Right cardiac atrium (tissue), 5 donors: ENCODE measurements around the gene CFAP107. TPM values are rescaled to one million over a fixed set of nuclear protein-coding genes. Genes with fewer than 3 reads are reported as not detected.

Source experiments
- ATAC-seq, 2 donors: fragments of 200-7000 bp; cut with Tn5 transposase; one replicate each; pipeline versions ENCODE4 v1.8.0 to v1.9.1; 2020; ENCODE audit warnings: moderate library complexity in 2 of 2, mild to moderate bottlenecking in 1 of 2
- DNase-seq, 3 donors: peaks; one replicate each; pipeline ENCODE4 v3.0.0-alpha.2; 2020
- H3K27ac ChIP-seq: one replicate; pipeline ENCODE4 v1.5.1; 2013; ENCODE audit warnings: mild to moderate bottlenecking, low read length, control low read depth, moderate library complexity
- H3K27me3 ChIP-seq: one replicate; pipeline ENCODE4 v1.6.1; 2013; ENCODE audit not compliant: control insufficient read depth, insufficient read depth
- H3K4me1 ChIP-seq: one replicate; pipeline ENCODE4 v1.6.1; 2013; ENCODE audit warnings: low read length; ENCODE audit not compliant: control insufficient read depth, insufficient read depth
- H3K4me3 ChIP-seq: one replicate; pipeline ENCODE4 v1.5.1; 2013; ENCODE audit warnings: low read length, control low read depth
- H3K9me3 ChIP-seq: one replicate; pipeline ENCODE4 v1.6.1; 2013; ENCODE audit warnings: low read length; ENCODE audit not compliant: control insufficient read depth
- WGBS: extraction: QIAGEN DNeasy Blood & Tissue Kit; methylation state at CpG from one replicate; pipeline ENCODE4 v1.1.7; 2013; 5-methylcytosine and 5-hydroxymethylcytosine counted together
- intact Hi-C, 4 donors: fragments of 100-400 bp; cut with DNase I; formaldehyde crosslinking; loops; one replicate each; pipeline versions ENCODE4 v1.11.0 to v1.14.0; 2022 to 2023
- polyA plus RNA-seq: library from polyadenylated mRNA; stranded (reverse); fragments of 200-250 nt; gene quantifications from one replicate; pipeline ENCODE4 v1.2.3, GENCODE V29; 2013
- total RNA-seq, 4 donors: library from RNA; stranded (reverse); fragmentation: NEBNext Ultra II Directional; extraction: Animal tissue kit (Norgen Biotek cat#: 25700); gene quantifications; one replicate each; pipeline ENCODE4 v1.2.1, GENCODE V29; 2021
- donor health status: healthy with polysubstance abuse.
- donor health status: DM: no; HTN: yes; CAD: no.
- donor health status: DM: no; HTN: no; CAD: no.
- donor health status: DM: no; HTN: yes; CAD: no; lungs with severe emphysema.
- donor health status: DM: yes; HTN: yes; CAD: no.

CFAP107 gene
- total and polyA plus RNA-seq, 5 donors = not detected

DNA sequence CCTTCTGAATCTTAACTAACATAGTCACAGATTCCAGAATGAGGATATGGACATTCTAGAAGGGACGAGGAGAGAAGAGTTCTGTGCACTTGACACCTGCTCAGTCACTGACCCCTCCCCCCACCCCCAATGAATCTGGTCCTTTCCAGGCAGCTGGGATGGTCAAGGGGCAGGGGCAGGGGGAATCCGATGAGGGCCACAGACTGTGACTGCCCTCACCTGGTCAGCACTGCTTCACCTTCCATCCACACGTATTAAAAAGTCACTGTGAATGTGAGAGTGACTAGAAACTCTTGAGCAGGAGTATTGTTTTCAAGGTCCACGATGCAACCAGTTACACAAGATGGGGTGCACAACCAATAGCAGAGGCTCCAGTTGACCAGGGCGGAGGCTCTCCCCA lies 18.0 kb downstream of the CFAP107 start:
- no peak for ATAC-seq
- no peak for DNase-seq
- intact Hi-C loops = no loop called here
- Histone ChIP-seq H3K9me3 (no peaks in the 10 kb centered on the region), H3K27ac (no peak overlapping the region), H3K4me1 (no peaks in the 10 kb centered on the region), H3K4me3 (no peak overlapping the region), H3K27me3 (peaks cover 2% of the 10 kb centered on the region)
- WGBS = 62% methylated on average over 5 of the region's 5 CpGs

GRCh38 chr1:12769031-12769430 lies 23.0 kb downstream of the CFAP107 start:
- intact Hi-C loops = no loop called here

DNA sequence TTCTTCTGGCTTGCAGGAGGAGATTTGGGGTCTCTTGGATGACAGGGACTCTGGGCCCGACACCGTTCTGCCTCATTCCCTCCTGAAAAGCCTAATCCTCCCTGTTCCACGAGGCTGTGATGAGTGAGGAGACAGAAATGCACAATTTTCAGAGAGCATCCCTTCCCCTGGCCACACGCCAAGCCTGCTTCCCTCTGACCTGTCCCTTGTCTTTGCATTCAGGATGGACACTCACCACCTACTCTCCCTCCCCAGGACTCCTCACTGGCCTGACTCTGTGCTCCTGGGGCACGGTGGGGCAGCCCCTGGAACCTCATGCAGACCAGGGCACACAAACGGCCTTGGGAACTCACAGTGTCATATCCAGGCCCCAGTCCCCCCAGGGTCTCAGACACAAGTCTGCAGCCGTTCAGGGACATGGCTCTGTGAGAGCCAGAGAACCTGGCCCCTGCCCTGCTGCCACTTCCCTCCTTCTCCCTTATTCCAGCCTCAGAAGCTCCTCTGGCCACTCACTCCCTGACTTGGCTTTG lies 24.0 kb downstream of the CFAP107 start:
- H3K4me1 ChIP-seq = no peaks in the 10 kb centered on the region
- ATAC-seq (no peak), DNase-seq (peak in 1 of 3 donors; percentile 51)
- intact Hi-C loops = no loop called here
- no peaks in the 10 kb centered on the region for H3K9me3 ChIP-seq
- WGBS = 49% methylated on average over 7 of the region's 7 CpGs
- no peak overlapping the region for H3K27ac ChIP-seq
- H3K4me3 ChIP-seq = no peak overlapping the region
- H3K27me3 ChIP-seq = peaks cover 3% of the 10 kb centered on the region

More at GRCh38 chr1:12769031-12769430, 23.0 kb downstream of the CFAP107 start:
- Histone ChIP-seq H3K27ac (no peak overlapping the region), H3K9me3 (no peaks in the 10 kb centered on the region), H3K4me1 (no peaks in the 10 kb centered on the region), H3K27me3 (peaks cover 3% of the 10 kb centered on the region), H3K4me3 (no peak overlapping the region)
- 52% methylated on average over 2 of the region's 2 CpGs for WGBS
- DNase-seq (no peak), ATAC-seq (no peak)

GRCh38 chr1:12770620-12771019 lies 24.6 kb downstream of the CFAP107 start:
- WGBS = 66% methylated on average over 2 of the region's 2 CpGs
- no peak for ATAC-seq
- H3K9me3 ChIP-seq = no peaks in the 10 kb centered on the region
- no peak for DNase-seq
- H3K27me3 ChIP-seq = peaks cover 3% of the 10 kb centered on the region
- no peak overlapping the region for H3K4me3 ChIP-seq
- no peaks in the 10 kb centered on the region for H3K4me1 ChIP-seq
- intact Hi-C loops = no loop called here
- no peak overlapping the region for H3K27ac ChIP-seq

DNA sequence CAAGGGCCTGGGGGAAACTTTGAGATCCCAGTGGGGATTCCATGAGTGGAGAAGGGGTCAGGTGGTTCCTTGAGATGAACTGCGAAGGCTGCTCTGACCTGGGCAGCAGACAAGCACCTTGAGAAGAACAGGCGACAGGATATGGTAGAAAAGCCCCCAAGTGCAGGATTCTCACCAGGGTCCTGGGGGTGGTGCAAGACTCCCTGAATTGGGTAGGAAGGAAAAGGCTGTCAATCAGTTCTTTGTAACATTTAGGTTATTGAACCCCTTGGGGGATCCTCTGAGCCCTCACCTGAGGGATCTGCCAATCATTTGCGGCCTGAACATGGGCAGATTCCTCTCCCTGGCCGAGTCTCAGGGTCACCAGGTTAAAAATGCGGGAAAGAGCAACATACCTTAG lies 25.2 kb downstream of the CFAP107 start:
- DNase-seq (no peak), ATAC-seq (no peak)
- no peaks in the 10 kb centered on the region for H3K4me1 ChIP-seq
- intact Hi-C loops = no loop called here
- H3K27ac ChIP-seq = no peak overlapping the region
- H3K9me3 ChIP-seq = no peaks in the 10 kb centered on the region
- peaks cover 4% of the 10 kb centered on the region for H3K27me3 ChIP-seq
- H3K4me3 ChIP-seq = no peak overlapping the region
- WGBS = 65% methylated on average over 5 of the region's 5 CpGs

DNA sequence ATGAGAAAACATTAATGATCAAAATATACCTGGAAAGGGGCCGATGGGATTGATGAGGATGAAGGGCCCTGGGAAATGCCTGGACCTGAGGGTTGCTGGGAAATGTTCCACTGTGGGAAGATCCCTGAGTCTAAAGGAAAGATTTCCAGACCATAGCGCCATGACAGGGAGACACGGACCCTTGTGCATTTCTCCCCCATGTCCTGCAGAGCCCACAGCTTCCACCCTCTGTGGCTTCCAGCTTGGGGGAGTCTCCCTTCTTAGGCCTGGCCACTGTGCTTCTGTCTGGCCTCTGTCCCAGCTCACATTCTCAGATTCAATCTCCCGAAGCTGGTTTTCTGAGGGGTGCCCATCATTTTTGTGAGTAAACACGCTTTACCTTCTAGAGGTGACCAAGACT lies 26.5 kb downstream of the CFAP107 start:
- Histone ChIP-seq H3K4me3 (no peak overlapping the region), H3K27ac (no peak overlapping the region), H3K9me3 (no peaks in the 10 kb centered on the region), H3K4me1 (no peaks in the 10 kb centered on the region), H3K27me3 (peaks cover 5% of the 10 kb centered on the region)
- WGBS = 86% methylated on average over 5 of the region's 5 CpGs
- DNase-seq (no peak), ATAC-seq (no peak)
- intact Hi-C loops = no loop called here

- H3K27me3 ChIP-seq = peaks cover 5% of the 10 kb centered on the region
- no peaks in the 10 kb centered on the region for H3K9me3 ChIP-seq
- WGBS = 85% methylated on average over 5 of the region's 5 CpGs
- no peak within 1 kb of the TSS for H3K27ac ChIP-seq
- H3K4me3 ChIP-seq = no peak within 1 kb of the TSS
- DNase-seq (no peak), ATAC-seq (no peak)
- H3K4me1 ChIP-seq = no peaks in the 10 kb centered on the region
- intact Hi-C loops = no loop called here
These were observed 27.4 kb downstream of the CFAP107 start, which contains the start of gene PRAMEF12 for GRCh38 chr1:12773438-12773837. TSS of gene PRAMEF12 (plus strand) at chr1:12773738. CDS start at chr1:12774868, 1,130 bp downstream.

DNA sequence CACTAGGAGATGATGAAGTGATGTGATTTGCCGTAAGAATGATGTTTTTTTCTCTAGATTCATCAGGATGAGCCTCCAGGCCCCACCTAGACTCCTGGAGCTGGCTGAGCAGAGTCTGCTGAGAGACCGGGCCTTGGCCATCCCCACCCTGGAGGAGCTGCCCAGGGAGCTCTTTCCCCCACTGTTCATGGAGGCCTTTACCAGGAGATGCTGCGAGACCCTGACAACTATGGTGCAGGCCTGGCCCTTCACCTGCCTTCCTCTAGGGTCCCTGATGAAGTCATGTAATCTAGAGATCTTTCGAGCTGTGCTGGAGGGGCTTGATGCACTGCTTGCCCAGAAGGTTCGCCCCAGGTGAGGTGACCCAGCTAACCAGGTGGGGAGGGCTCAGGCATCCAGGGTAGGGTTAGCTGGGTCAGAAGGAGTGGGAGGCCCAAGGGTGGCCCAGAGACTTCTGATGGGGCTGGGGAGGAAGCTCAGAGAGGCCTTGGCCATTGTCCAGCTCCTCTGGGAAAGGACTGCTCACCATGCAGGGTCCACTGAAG lies 28.9 kb downstream of the CFAP107 start:
- WGBS = 81% methylated on average over 5 of the region's 5 CpGs
- H3K27me3 ChIP-seq = peaks cover 2% of the 10 kb centered on the region
- H3K27ac ChIP-seq = no peak overlapping the region
- H3K9me3 ChIP-seq = no peaks in the 10 kb centered on the region
- no peaks in the 10 kb centered on the region for H3K4me1 ChIP-seq
- intact Hi-C loops = no loop called here
- H3K4me3 ChIP-seq = no peak overlapping the region
- DNase-seq (no peak), ATAC-seq (no peak)

GRCh38 chr1:12775443-12775842 lies 29.4 kb downstream of the CFAP107 start:
- Histone ChIP-seq H3K4me3 (no peak overlapping the region), H3K27me3 (peaks cover 2% of the 10 kb centered on the region), H3K27ac (no peak overlapping the region), H3K4me1 (no peaks in the 10 kb centered on the region), H3K9me3 (no peaks in the 10 kb centered on the region)
- intact Hi-C loops = no loop called here
- ATAC-seq (no peak), DNase-seq (no peak)
- WGBS = 76% methylated on average over 8 of the region's 8 CpGs

DNA sequence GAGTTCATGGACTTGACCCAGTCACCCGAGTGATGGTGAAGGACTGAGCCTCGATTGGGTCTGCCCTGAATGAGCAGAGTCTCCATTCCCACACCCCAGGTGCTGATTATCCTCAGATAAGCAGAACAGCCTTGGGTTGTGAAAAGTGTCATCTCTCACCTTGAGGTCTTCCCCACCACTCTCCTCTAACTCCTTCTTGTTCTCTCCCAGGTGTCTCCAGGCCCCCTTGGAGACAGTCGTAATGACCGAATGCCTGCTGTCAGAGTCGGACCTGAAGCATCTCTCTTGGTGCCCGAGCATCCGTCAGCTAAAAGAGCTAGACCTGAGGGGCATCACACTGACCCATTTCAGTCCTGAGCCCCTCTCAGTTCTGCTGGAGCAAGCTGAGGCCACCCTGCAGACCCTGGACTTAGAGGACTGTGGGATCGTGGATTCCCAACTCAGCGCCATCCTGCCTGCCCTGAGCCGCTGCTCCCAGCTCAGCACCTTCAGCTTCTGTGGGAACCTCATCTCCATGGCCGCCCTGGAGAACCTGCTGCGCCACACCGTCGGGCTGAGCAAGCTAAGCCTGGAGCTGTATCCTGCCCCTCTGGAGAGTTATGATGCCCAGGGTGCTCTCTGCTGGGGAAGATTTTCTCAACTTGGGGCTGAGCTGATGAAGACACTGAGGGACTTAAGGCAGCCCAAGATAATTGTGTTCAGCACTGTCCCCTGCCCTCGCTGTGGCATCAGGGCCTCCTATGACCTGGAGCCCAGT lies 31.0 kb downstream of the CFAP107 start:
- intact Hi-C loops = no loop called here
- Histone ChIP-seq H3K9me3 (no peaks in the 10 kb centered on the region), H3K4me1 (no peaks in the 10 kb centered on the region), H3K27ac (no peak overlapping the region), H3K4me3 (no peak overlapping the region), H3K27me3 (peaks cover 2% of the 10 kb centered on the region)
- 88% methylated on average over 15 of the region's 15 CpGs for whole genome bisulfite sequencing
- no peak for ATAC-seq
- DNase-seq = no peak

- intact Hi-C loops = no loop called here
- no peak for DNase-seq
- 80% methylated on average over 4 of the region's 4 CpGs for WGBS
These were observed 32.1 kb downstream of the CFAP107 start for GRCh38 chr1:12778061-12778460.

More at GRCh38 chr1:12778061-12778460, 32.1 kb downstream of the CFAP107 start:
- H3K4me3 ChIP-seq = no peak overlapping the region
- ATAC-seq = no peak
- H3K9me3 ChIP-seq = no peaks in the 10 kb centered on the region
- H3K27ac ChIP-seq = no peak overlapping the region
- H3K4me1 ChIP-seq = no peaks in the 10 kb centered on the region
- H3K27me3 ChIP-seq = peaks cover 2% of the 10 kb centered on the region
